Kasumi-1 (cell line): ENCODE results near the gene DBH.
A peak's percentile ranks its signal among the peaks of the same experiment; 100 is the strongest.

Source experiments
- DNase-seq, 2 experiments: peaks; one replicate each; lab custom pipeline; 2025; lab: John Stamatoyannopoulos, UW

The DBH gene

GRCh38 chr9:133684121-133684935, 48.2 kb downstream of the DBH start:
- DNase-seq: no peak

GRCh38 chr9:133684936-133685361, 48.8 kb downstream of the DBH start:
- no peak for DNase-seq

DNA sequence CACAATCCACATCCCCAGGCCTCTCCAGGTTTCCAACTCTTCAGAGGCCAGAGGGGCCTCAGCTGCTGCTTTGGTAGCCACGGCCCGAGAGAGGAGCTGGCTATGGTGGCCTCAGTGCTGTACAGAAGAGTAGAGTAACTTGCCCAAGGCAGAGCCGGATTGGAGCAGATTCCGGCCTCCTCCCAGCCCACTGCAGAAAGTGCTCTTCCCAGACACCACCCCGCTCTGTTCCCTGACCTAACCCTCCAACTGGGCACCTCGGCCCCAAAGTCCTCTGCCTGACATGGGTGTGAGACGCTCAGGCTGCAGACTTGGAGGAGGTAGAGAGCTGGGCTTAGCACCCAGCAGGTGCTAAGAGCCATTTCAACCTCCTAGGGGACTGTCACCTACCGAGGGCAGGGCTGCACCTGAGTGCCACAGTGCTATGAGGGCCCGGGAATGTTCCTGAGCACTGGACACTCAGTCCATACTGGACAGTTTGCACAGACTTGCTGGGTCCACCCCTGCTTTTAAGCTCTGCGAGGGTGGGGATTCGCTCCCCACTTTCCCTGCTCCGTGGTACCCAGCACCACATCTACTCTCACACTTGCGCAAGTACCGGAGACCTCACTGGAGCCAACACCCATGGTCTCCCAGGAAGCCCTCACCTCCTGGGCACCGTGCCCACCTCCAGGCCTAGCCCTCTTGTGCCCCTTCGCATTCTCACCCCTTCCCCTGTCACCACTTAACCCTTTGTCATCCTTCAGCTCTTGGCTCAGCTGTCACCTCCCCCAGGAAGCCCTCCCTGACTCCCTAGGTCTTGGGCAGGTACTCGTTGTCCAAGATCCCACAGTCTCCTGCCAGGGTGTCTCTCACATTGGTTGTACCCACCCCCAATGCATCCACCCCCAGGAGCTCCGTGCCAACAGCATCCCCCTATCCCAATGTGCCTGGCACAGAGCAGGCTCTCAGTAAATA, 49.8 kb downstream of the DBH start:
- no peak for DNase-seq

GRCh38 chr9:133686642-133687575, 50.7 kb downstream of the DBH start:
- DNase-seq: no peak

DNA sequence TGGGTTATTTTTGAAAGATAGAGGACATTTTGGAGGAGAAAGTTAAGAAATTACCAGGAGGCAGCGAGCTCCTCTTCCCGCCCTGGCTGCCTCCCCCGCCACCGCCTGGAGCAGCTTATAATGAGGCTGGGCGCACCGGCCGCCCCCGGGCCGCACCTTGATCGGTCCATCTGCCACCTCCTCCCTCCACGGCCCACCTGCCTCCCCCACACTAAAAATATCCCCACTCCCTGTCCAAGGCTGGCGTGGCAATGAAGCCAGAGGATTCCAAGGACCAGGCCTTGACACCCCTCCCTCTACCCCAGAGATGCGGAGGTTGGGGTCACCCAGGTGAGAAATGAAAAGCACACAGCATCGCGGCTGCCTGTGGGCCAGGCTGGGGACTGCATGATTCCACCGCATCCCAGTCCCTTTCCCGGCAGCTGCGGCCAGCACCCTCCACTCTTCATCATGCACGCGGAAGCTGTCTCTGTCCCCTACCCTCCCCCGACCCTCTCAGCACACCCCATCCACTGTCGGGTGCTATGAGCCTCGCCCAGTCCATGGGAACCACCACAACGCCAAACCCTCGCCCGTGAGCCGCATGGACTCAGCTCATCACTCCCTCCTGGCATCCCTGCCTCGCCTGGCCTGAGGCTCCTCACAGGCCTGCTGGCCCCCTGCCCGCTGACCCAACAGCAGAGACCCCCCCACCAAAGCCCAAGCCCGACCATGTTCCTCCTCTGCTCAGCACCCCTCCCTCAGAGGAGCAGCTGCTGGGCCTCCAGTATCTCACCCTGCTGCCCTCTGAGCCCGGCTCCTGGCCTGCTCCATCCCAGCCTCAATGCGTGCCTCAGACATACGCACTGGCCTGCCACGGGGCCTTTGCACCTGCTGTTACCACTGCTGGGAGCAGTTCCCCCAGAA, 51.9 kb downstream of the DBH start:
- DNase-seq: no peak

GRCh38 chr9:133689151-133689763, 53.1 kb downstream of the DBH start:
- DNase-seq: no peak

DNA sequence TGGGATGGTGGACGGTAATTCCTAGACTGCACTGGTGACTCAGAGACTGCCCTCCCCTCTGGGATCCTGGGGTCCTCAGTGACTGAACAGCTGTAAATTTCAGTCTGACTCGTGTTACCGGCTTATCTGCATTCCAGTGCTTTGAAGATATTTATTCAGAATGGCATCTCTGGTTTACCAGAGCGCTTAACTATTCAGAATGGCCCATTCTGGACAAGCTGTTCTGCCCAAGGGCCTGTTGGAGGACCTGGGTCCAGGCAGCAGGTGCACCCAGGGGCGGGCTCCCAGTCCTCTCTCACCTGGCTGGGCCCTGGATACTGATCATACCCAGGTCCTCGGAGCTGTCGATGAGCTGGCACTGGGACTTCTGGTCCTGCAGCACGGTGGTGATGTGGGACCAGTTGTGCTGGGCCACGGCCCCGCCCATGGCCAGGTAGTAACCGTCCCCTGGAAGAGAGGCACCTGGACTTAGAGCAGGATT, 54.0 kb downstream of the DBH start:
- DNase-seq: no peak

DNA sequence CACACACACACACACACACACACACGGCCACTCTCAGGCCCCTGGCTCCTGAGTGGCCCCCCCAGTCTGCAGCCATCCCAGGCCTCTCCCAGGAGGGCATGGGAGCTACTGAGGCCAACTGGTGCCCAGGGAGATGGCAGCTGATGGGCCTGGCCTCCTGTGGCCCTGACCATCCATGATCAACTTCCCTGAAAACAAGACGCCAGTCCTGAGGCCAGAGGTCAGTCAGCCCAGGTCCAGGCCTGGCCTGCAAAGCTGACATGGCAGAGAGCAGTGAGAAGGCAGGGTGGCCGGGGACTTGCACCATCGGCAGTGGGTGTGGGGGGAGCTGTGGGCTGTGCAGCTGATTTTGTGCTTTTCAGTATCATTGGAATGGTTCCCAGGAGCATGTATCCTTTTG, 55.0 kb downstream of the DBH start:
- DNase-seq: no peak

DNA sequence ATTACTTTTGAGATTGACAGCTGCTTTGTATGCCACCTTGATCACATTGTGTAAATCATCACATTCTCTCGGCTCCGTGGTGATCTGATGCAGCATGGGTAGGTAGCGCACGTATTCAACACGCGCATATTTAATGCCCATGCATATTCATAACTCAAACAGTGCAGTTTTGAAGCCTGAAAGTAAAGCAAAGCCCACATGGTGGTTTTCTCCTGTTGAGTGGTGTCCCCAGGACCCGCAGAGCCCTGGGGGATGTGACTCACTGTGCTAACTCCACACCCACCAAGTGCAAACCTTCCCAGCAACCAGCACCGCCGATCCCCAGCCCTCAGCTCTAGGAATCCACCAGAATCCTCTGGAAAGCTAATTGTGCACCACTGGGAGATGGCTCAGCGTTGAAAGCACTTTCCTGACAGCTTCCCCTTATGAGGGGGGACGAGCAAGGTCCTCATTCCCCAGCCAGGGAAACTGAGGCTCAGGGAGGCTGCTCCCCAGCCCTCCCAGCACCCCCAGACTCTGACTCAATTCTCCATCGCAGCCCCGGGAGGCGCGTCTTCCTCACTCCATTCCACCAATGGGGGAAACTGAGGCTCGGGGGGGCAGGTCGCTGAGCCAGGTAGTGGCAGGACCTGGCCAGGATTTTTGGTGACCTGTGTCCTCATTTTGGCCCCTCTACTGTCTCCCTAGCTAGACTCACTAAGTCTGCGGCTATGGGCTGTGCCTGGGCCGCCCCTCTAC, 55.6 kb downstream of the DBH start:
- no peak for DNase-seq

- no peak for DNase-seq
These were observed 56.3 kb downstream of the DBH start for GRCh38 chr9:133692364-133692985.

DNA sequence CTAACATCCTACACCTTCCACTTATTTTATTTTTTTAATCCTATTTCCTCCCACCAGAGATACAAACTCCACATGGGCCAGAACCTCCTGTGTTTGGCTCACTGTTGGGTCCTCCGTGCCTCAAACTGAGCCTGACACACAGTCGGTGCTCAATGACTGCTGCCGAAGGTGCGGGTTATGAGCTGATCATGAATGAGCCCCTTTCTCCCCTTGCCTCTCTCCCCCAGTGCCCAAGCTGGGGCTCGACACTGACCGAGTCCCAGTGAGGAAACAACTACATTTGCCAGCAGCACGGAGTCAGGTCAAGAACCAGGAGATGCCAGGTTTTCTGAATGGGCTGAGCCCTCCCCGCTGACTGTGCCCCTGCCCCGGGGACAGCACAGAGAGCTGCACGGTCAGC, 57.0 kb downstream of the DBH start:
- DNase-seq: no peak

- DNase-seq: no peak
These were observed 57.8 kb downstream of the DBH start for GRCh38 chr9:133693703-133694529.

DNA sequence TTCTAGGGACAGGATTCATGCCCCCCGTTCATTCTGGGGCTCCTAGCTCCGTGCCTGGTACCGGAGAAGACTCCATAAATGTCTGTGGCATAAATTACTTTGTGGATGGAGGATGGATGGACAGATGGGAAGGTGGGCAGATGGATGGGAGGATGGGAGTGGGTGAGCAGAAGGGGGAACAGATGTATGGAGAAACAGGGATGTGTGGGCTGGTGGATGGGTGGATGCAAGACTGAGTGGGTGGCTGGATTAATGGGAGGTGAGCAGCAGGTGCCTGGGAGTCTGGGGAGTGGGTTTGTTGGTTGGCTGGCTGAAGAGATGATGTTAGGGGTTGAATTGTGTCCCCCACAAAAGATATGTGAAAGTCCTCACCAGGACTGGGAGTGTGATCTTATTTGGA, 58.5 kb downstream of the DBH start:
- DNase-seq: no peak

GRCh38 chr9:133696071-133696472, 59.9 kb downstream of the DBH start:
- DNase-seq: no peak

GRCh38 chr9:133699546-133699945, 63.4 kb downstream of the DBH start:
- DNase-seq: no peak

GRCh38 chr9:133700819-133701320, 64.7 kb downstream of the DBH start:
- DNase-seq: no peak

GRCh38 chr9:133701321-133701980, 65.3 kb downstream of the DBH start:
- DNase-seq: peak; percentile 8 to 25
